ENCODE results near the gene TTN.

TTN gene

DNA sequence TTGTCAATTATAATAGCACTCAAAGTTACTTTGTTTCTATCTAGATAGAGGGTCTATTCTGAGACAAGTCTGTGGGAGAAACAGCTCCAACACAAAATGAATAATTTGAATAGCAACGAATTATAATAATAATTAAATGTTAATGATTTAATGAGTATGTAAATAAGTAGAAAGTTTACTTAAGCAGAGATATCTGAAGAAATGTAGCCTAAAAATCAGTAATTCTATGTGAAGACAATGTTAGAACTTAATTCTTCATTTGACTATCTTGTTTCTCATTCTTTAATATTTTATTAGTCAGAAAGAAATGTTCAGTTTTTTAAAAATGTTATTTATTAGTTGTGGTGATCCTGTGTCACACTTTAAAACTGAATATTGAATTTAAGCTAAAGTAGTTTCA lies 165.7 kb downstream of the TTN start:
- DNase-seq = no peak

DNA sequence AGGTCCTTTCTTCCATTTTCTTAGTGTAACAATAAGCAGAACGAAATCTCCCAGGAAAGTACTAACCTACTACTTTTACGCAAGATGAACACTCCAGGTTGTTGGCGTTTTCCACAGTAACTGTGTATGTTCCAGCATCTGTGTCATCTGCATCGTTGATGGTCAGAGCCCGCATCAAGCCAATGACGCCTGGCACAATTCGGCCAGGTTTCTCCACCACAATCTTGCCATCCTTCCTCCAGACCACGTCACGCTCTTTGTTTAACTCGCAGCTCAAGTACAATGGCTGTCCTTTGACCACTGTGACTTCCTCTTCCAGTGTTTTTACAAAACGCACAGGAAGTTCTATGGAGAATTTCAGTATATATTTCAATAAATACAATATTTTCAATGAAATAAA lies 171.3 kb downstream of the TTN start:
- DNase-seq = no peak

DNA sequence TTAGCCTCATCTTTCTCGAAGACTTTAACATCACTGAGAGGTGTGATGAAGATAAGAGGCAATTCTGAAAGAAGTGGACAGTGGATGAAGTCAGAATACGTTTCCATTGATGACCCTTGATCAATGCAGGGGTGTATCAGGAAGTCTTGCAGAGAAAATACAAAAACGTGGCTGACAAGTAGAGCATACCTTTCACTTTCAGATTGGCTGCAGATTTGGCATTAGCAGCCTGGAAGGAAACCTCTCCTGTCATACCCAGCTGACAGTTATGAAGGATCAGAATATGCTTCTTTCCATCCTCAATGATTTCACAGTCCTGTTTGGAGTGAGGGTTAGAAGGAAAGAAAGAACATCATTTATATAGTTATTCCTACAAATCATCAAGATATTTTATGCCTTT lies 174.5 kb downstream of the TTN start:
- DNase-seq = no peak

DNA sequence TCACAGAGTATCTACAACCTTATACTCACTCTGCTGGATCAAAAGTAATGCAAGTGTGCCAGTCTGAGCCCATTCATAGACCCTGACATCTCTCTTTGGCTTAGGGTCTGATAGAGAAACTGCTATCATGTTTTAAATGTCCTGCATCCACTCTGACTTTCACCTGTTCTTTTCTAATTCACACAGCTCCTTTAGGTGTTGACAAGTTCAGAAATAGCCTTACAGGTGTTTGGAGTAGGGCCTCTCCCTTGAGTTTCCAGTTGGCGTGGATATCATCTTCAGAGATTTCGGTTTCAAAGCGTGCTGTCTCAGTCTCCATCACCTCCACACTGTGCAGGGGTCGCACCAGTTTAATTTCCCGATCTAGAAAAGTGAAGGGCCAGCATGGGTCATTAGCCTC lies 176.6 kb downstream of the TTN start:
- no peak for DNase-seq

DNA sequence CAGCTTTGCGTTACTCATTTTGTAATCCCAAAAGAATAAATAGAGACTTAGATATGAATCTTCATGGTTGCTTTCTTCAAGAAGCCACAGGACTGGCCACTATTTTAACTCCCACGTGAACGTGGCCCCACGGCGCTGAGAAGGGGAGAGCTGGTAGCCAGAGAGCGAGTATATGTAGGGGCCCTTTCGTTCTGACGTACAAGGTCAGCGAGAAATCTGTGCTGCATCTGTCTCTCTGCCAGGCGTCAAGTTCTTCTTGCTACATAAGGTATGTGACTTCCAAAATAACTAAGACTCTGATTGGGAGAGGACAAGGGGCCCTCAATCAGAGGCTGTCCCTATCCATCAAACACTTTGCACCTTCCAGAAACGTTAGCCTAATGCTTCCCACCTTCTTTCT lies 177.8 kb downstream of the TTN start:
- no peak for DNase-seq

DNA sequence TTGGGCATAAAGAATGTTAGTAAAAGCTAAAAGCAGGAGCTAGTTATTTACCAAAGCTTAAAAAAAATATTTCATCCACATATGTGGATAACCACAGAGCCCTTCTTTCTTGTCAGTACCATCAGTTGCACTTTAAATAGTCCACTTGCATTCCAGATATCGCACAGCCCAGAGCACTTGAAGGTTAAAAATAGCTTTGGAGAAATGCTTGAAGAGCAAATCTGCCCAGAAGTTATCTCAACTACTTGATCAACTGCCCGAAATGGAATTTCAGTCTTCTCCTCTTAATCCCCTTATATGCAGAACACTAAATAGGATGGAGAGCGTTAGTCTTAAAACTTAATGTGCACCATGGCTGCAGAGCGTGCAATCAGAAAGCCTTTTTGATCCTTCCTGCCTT lies 178.6 kb downstream of the TTN start:
- DNase-seq = no peak

DNA sequence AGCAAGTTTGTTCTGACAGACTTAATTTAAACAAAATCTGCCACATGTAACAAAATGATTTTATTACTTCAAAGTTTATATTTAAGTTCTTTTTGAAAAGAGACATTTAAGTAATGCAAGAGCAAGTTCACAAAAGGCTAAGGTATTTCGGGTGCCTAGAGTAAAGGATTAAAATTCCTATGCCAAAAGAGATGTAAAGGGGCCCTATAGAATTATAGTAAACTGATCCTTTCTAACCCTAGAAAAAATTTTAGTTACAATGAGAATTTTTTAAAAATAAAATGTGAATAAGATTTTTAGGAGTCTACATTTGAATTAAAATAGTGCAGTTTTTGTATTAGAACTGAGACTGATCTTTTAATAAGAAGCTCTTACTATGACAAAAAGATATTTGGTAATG lies 179.8 kb downstream of the TTN start:
- no peak for DNase-seq

DNA sequence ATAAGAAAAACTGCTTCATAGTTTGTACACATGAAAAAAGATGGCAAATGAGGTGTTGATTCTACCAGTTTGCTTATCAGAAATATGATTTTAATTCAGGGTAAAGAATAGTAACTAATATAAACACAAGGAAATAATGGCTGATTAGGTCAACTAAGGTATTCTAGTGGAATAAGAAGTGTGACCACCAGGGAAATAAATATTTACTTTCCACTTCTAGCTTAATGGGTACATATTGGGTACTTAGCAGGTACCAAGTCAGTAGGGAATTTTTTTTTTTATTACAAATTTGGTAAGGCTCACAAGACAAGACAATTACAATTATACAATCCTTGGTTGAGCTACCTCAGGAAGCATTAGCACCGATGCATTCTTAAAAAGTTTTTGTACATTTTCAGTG lies 191.3 kb downstream of the TTN start:
- no peak for DNase-seq

DNA sequence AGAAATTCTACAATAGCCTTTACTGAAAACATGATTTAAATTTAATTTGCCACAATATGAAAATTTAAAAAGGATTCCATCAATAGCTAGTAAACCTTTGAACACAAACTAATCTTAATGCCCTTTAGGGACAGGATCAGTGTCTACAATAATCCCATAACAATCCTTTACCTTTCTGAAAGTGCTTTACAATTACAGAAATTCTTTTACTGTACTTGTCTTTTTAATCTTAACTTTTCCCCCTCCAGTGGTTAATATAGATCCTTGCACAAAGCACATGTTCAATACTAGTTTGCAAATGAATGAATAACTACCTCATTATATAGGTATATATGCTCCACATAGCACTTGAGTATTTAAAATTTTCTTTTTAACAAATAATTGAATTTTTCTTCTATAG lies 204.3 kb downstream of the TTN start:
- DNase-seq = no peak

DNA sequence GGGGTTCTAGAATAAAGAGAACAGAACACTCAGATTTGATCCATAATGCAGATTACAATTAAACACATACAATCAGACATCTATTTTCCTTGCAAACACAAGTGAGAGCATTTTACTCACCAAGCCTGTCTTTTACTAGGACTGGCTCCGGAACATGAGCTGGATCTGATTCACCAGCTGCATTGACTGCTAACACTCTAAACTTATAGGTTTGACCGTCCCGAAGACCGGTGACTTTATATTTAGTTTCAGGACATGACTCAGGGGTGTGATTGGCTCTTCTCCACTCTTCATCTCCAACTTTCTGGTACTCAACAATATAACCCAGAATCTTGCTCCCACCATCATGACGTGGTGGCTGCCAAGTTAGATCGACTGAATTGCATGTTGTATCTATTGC lies 214.6 kb downstream of the TTN start:
- no peak for DNase-seq

DNA sequence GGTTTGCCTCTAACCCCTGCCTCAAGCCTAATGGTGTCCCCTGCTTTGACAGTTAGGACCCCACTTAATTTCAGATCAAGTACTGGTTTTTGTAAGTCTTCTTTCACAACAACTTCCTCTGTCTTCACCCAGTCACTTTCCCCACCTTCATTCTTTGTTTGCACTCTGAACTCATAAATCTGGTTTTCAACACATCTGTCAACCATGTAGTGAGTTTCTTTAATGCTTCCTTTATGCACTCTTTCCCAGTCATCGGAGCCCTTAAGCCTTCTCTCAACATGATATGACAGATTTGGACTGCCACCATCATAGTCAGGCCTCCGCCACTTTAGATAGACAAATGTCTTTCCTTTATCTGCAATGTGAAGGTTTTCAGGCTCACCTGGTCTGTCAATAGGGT lies 217.9 kb downstream of the TTN start:
- no peak for DNase-seq

DNA sequence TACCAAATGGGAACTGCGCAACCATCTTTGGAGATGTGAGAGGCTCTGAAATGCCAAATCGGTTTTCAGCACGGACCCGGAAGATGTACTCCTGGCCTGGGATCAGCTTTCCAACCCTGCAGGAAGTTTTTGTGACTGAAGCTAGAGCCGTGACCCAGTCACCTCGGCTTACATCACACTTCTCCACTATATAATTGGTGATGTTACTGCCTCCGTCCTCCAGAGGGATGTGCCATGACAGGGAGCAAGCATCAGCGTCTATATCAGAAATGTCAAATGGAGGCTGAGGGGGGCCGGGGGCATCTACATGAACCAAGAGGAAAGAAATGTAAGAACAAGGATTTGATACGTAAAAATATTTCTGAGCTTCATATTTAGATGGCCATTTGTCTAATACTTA lies 222.6 kb downstream of the TTN start:
- no peak for DNase-seq

DNA sequence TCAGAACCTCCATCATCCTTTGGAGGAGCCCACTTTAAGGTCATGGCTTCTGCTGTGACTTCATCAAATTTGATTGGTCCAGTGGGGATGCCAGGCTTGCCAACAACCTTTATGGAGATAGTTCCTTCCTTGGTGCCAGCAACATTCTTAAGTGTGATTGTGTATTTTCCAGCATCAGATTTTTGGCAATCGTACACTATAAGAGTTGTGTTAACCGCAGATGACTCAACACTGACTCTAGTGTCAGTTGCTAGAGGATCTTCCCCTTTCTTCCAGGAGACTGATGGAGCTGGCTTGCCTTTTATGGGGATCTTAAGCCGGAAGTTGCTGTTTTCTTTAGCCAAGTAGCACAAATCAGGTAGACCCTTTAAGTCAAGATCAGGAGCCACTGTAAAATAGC lies 228.2 kb downstream of the TTN start:
- DNase-seq = no peak

DNA sequence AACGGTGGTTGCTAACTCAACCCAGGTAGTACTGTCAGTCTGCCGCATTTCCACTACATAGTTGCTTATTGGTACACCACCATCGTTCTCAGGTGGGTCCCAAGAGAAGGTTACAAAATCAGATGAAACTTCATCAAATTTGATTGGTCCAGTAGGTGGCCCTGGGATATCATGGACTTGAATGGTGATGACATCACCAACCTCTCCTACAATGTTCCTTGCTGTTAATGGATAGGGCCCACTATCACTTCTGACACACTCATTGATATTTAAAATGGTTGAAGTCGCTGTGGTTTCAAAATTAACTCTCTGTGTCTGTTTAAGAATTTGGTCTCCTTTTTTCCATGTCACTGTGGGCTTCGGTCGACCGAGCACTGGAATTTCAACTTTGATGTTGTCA lies 232.4 kb downstream of the TTN start:
- DNase-seq = no peak

DNA sequence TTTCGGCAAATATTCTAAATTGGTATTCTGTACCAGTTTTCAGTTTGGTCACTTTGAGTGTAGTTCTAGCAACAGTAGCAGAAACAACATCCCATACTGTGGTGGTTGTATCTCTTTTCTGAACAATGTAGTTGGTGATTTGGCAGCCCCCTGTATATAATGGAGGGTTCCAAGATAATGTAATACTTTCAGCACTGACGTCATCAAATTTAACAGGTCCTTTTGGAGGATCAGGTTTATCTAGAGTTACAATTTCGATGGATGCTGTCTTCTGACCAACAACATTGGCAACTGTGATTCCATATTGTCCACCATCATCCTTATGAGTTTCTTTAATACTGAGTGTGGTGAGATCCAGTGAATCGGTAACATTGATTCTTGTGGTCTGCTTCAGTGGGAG lies 239.0 kb downstream of the TTN start:
- DNase-seq = no peak

DNA sequence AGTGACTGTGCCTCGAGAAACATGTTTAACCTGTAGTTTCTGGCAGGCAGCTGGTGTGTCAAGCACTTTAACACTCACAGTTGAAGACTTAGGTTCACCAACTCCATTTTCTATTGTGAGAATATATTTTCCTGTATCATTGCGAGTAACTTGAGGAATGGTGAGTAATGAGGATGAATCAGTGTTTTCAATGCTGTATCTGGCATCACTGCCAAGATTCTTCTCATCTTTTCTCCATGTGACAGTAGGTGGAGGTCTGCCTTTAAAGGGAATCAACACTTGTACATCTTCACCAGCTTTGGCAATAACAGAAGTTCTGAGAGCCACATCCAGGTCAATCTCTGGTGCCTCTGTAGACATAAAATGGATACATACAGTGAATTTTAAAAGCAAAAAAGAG lies 254.2 kb downstream of the TTN start:
- DNase-seq = no peak

DNA sequence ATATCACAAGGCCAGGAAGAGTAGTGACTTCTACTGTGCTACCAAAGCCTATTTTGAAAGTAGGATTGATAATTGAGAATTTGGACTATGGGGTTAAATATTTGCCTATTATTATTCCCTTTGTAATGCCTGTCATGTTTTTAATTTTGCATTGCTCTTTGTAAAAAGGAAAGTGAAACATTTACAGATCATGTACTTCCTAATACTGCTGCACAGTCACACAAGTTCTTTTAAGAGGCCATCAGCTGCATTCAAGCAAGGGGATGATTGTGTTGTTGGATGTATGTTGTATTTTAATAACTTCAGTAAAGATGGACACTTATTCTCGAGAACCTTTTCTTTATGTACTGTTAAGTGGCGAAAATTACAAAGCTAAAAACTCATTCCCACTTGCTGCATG lies 256.9 kb downstream of the TTN start:
- DNase-seq = no peak

DNA sequence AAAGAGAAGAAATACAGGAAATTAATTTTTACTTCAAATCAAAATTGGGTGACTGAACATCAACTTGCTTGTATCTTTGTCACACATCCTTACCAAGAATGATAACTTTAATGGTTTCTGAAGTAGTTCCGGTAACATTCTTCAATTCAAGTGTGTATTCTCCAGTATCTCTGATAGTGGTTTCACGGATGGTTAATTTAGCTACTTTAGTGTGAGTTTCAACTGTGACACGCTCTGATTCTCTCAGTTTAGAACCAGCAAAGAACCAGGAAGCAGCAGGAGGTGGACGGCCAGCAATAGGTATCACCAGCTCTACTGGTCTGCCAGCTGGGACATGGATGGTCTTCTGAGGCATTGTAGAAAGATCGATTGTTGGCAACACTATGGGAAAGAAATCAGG lies 264.7 kb downstream of the TTN start:
- DNase-seq = no peak

DNA sequence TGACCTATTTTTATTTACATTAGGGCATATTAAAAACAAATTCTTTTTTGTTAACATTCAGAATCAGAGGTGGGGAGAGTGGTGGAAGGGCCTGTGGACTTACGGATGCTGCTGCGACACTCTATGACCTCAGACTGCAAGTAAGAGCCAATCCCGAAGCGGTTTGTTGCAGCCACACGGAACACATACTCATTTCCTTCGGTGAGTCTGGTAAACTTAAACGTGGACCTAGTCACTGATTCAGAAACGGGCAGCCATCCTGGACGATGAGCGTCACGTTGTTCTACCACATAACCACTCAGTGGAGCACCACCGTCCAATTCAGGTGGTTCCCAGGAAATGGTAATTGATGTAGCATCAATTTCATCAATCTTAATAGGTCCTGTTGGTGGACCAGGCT lies 265.1 kb downstream of the TTN start:
- DNase-seq = no peak

DNA sequence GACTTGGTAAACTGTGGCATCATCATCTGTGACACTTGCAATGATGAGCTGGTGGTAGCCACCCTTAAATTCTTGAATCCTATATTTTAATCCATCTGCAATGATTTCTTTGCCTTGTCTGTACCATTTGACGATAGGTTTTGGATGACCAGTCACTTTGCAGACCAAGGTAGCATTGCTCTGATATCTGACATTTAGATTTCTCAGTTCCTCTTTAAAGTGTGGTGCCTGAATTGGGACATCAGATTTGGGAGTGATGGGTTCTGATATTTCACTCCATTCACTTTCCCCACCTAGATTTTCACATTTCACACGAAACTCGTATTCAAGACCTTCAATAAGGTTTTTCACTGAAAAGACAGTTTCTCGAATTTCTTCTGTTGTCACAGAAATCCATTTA lies 271.2 kb downstream of the TTN start:
- DNase-seq = no peak

DNA sequence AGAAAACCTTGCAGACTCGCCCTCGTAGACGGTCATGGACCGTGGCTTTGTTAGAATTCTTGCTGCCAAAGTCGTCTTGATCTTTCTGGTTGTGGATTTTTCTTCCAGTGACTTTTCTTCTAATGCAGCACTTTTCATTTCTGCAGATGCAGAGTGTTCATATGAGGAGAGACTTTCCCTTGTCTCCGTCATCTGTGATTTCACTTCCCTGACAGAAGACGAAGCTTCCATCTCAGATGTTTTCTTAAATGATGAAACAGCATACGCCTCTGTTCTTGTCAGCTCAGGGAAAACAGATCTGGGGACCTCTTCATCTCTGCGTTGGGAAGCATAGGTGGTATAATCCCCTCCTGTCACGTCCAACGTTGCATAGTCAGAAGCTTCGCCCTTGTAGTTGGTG lies 276.1 kb downstream of the TTN start:
- DNase-seq = no peak

DNA sequence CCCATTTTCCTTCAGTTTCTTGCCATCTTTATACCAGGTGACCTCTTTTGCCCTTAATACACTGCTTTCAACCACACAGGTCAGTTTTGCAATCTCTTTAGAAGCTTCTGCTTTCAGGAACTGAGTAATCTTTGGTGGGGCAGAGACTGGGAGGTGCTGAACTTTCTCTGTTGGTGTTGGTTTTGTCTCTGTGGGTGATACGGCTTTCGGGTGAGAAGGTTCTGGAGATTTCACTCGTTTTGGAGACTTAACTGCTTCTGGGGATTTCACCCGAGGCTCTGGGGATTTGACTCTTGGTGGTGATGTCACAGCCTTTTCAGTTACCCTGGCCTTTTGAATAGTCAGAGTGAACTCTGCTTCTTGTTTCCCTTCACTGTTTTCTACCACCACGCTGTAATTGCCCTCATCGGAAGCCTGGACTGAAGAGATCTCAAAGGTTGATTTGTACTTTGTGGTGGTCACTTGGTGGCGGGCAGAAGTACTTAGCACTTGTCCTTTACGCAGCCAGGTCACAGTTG lies 276.5 kb downstream of the TTN start:
- no peak for DNase-seq

DNA sequence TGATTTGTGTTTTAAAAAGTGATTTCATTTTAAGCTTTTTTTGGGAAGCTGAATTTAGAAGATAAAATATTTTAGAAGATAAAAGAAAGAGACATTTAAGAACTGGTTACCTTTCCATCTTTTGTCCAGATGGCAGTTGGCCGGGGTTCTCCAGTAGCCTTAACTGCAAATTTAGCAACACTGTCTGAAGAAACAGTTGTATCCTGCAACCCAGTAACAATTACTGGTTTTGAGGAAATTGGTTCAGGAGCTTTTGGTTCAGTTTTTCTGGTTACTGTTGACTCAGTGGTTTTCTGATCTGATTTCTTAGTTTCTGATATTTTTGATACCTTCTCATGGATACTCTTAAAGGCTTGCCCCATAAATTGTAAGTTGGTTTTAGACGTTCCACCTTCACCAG lies 277.1 kb downstream of the TTN start:
- no peak for DNase-seq

DNA sequence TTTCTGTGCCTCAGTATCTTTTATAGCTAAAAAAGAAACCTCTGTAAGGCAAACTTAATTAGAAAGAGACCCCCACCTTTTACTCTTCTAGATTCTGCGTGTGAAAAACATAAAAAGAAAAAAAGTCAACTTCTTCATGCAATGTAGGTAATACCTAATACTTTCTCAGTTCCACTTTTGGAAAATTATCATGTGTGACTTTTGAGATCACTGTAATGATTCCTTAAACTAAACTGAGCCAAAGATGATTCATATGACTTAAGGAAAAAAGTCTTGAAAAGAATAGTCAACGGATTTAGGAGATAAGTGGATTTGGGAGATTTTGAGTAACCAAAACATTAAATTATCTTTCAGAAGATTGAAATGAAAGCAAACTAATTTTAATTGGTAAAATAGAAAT lies 278.0 kb downstream of the TTN start:
- DNase-seq = no peak

DNA sequence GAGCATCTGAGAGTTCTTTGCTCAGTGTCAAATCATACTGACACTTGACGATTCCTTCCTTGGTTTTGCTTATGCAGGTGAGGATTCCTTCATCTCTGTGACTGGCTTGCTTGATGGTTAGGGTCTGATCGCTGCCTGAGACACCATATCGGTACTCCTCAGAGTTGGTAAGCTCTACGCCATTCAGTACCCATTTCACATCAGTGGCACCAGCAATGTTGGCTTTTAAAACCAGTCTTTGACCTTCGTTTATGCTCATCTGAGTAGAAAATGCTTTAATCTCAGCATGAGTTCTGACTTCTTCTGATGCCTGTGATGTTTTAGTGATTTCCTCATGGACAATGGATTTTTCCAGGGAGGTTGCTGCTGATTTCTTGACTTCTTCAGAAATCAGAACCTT lies 278.6 kb downstream of the TTN start:
- no peak for DNase-seq

DNA sequence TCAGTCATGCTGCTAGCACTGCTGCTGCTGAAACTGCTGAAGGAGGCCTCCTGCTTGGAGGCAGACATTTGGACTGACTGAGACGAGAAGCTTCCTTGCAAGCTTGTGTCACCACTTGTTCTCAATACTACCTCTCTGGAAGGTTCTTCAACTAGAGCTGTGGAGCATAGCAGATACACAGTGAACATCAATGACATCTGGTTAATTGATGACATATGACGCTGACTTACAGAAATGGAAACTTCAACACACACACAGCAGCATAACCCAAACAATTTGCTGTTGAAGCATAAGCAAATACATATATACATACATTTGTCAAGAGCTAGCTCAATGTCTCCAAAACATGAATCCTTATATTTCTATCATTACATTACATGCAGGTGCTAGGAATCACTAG lies 279.6 kb downstream of the TTN start:
- no peak for DNase-seq

Measured in CD4-positive, alpha-beta T cell treated with Interleukin-6 for 4 hours (primary cell).